Measurements from ENCODE around the gene NAALADL2. TPM values are rescaled to one million over a fixed set of nuclear protein-coding genes. Genes with fewer than 3 reads are reported as not detected.

Gene NAALADL2
- total and polyA plus RNA-seq, 3 donors from 2014 or later: 5.4 to 15.6 (median 6.0) TPM

DNA sequence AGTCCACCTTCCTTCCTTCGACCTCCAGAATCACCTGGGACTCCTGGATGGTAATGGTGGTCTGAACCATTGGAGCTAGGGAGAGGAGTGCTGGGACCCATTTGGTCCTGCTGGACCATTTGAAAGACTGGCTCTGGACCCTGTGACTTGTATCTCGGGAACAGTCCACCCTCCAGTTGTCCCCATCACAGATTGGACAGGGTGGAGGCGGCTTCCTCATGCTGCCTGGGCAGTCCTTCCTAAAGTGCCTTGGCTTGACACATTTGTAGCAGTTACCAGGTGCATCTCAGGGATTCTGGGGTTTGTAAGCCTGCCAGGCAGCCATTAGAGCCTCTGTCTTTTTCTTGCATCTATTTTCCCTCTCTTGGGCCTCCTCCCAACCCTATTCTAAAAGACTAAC is 758.1 kb downstream of the NAALADL2 start:
- H3K27me3 ChIP-seq: no peaks in the 10 kb centered on the region
- no peak overlapping the region for H3K27ac ChIP-seq
- intact Hi-C loops (cut with DNase I; ENCODE audit: low total_unique reads): no loop called here
- H3K4me3 ChIP-seq: no peak overlapping the region
- no peaks in the 10 kb centered on the region for H3K4me1 ChIP-seq
- H3K9me3 ChIP-seq: no peaks in the 10 kb centered on the region
- 90 to 91% methylated on average over 3 of the region's 3 CpGs for WGBS, 2 donors
- no peak for TF ChIP-seq POLR2A (IDR thresholded peaks at IDR 0.05)
- TF ChIP-seq, protein P1, sequence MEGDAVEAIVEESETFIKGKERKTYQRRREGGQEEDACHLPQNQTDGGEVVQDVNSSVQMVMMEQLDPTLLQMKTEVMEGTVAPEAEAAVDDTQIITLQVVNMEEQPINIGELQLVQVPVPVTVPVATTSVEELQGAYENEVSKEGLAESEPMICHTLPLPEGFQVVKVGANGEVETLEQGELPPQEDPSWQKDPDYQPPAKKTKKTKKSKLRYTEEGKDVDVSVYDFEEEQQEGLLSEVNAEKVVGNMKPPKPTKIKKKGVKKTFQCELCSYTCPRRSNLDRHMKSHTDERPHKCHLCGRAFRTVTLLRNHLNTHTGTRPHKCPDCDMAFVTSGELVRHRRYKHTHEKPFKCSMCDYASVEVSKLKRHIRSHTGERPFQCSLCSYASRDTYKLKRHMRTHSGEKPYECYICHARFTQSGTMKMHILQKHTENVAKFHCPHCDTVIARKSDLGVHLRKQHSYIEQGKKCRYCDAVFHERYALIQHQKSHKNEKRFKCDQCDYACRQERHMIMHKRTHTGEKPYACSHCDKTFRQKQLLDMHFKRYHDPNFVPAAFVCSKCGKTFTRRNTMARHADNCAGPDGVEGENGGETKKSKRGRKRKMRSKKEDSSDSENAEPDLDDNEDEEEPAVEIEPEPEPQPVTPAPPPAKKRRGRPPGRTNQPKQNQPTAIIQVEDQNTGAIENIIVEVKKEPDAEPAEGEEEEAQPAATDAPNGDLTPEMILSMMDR (IDR thresholded peaks at IDR 0.05): no peak
- no peak for DNase-seq
- no peaks in the 10 kb centered on the region for H3K36me3 ChIP-seq (ENCODE audit: low read depth, missing control alignments)

GRCh38 chr3:175619369-175619768 is 760.2 kb downstream of the NAALADL2 start:
- TF ChIP-seq, protein P1 (IDR thresholded peaks at IDR 0.05): no peak
- TF ChIP-seq POLR2A (IDR thresholded peaks at IDR 0.05): no peak
- H3K9me3 ChIP-seq: no peaks in the 10 kb centered on the region
- DNase-seq: no peak
- H3K27me3 ChIP-seq: no peaks in the 10 kb centered on the region
- H3K36me3 ChIP-seq (ENCODE audit: low read depth, missing control alignments): no peaks in the 10 kb centered on the region
- H3K4me3 ChIP-seq: no peak overlapping the region
- intact Hi-C loops (cut with DNase I; ENCODE audit: low total_unique reads): no loop called here
- no peaks in the 10 kb centered on the region for H3K4me1 ChIP-seq
- no peak overlapping the region for H3K27ac ChIP-seq
- 53 to 79% methylated on average over 1 of the region's 1 CpG for WGBS, 2 donors

DNA sequence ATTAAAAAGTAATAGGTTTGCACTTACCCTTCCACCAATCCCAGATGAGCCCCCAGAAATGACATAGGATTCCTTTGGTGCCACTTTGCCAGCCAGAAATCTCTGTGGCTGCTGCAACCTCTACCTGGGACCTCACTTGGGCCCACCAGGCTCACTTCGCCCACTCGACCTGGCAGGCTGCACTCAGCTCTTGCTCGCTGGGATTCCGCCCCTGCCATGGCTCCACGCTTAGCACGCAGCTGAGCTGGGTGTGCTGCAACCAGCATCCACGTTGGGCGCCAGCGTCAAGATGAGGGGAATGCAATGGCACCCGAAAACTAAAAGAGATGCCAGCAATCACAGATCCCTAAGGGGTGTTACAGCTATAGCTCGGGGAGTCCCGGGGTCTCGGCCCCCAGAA is 761.0 kb downstream of the NAALADL2 start:
- Histone ChIP-seq H3K9me3 (no peaks in the 10 kb centered on the region), H3K27ac (no peak overlapping the region), H3K4me3 (peak overlapping the region; percentile 9 to 21), H3K36me3 (ENCODE audit: low read depth, missing control alignments) (no peaks in the 10 kb centered on the region), H3K27me3 (no peaks in the 10 kb centered on the region), H3K4me1 (no peaks in the 10 kb centered on the region)
- no peak for DNase-seq
- TF ChIP-seq, protein P1 (IDR thresholded peaks at IDR 0.05): no peak
- no peak for TF ChIP-seq POLR2A (IDR thresholded peaks at IDR 0.05)
- WGBS, 2 donors: 54 to 86% methylated on average over 13 of the region's 13 CpGs
- intact Hi-C loops (cut with DNase I; ENCODE audit: low total_unique reads): no loop called here

- H3K4me1 ChIP-seq: no peaks in the 10 kb centered on the region
- 64 to 74% methylated on average over 12 of the region's 12 CpGs for WGBS, 2 donors
- DNase-seq: no peak
- no peak for TF ChIP-seq POLR2A (IDR thresholded peaks at IDR 0.05)
- TF ChIP-seq, protein P1 (IDR thresholded peaks at IDR 0.05): no peak
- no peaks in the 10 kb centered on the region for H3K36me3 ChIP-seq (ENCODE audit: low read depth, missing control alignments)
- H3K27ac ChIP-seq: no peak overlapping the region
- H3K9me3 ChIP-seq: no peaks in the 10 kb centered on the region
- peak overlapping the region; percentile 9 to 21 for H3K4me3 ChIP-seq
- intact Hi-C loops (cut with DNase I; ENCODE audit: low total_unique reads): no loop called here
- no peaks in the 10 kb centered on the region for H3K27me3 ChIP-seq
Measured at GRCh38 chr3:175620532-175620931, 761.4 kb downstream of the NAALADL2 start.

- intact Hi-C loops (cut with DNase I; ENCODE audit: low total_unique reads): no loop called here
- WGBS, 2 donors: 88 to 91% methylated on average over 1 of the region's 1 CpG
Measured at GRCh38 chr3:175640958-175641357, 781.8 kb downstream of the NAALADL2 start.

More at GRCh38 chr3:175640958-175641357, 781.8 kb downstream of the NAALADL2 start:
- Histone ChIP-seq H3K9me3 (no peaks in the 10 kb centered on the region), H3K4me1 (no peaks in the 10 kb centered on the region), H3K27me3 (no peaks in the 10 kb centered on the region), H3K27ac (no peak overlapping the region), H3K4me3 (no peak overlapping the region), H3K36me3 (ENCODE audit: low read depth, missing control alignments) (no peaks in the 10 kb centered on the region)
- TF ChIP-seq, protein P1 (IDR thresholded peaks at IDR 0.05): no peak
- no peak for TF ChIP-seq POLR2A (IDR thresholded peaks at IDR 0.05)
- DNase-seq: no peak
